NCI-H82 (cell line): ENCODE data around the gene KYNU.
"Not testable (repeated sequence)": the region's sequence is repeated elsewhere in the genome, so short reads cannot be mapped to it uniquely, and the experiment has no call there.

Source experiments
- DNase-seq: peaks from one replicate; lab custom pipeline; 2025; lab: John Stamatoyannopoulos, UW

Gene KYNU

GRCh38 chr2:142871396-142871795 is 6.1 kb upstream of the KYNU start:
- DNase-seq = no peak

GRCh38 chr2:142872882-142873724 is 4.4 kb upstream of the KYNU start:
- DNase-seq = no peak

GRCh38 chr2:142873831-142874287 is 3.6 kb upstream of the KYNU start:
- DNase-seq = no peak

- DNase-seq = peak; percentile 36
Measured at GRCh38 chr2:142874293-142874814, 3.1 kb upstream of the KYNU start.

GRCh38 chr2:142875010-142875409 is 2.5 kb upstream of the KYNU start:
- DNase-seq = no peak

- no peak for DNase-seq
Measured at GRCh38 chr2:142875652-142876051, 1.8 kb upstream of the KYNU start.

GRCh38 chr2:142876423-142876822 is 1.0 kb upstream of the KYNU start:
- no peak for DNase-seq

- DNase-seq = no peak
Measured at GRCh38 chr2:142878031-142878678, 691 bp downstream of the KYNU start.

- no peak for DNase-seq
Measured at GRCh38 chr2:142879151-142879550, 1.7 kb downstream of the KYNU start.

- no peak for DNase-seq
Measured at GRCh38 chr2:142880279-142880678, 2.8 kb downstream of the KYNU start.

- no peak for DNase-seq
Measured at GRCh38 chr2:142881619-142882018, 4.2 kb downstream of the KYNU start.

GRCh38 chr2:142882500-142882899 is 5.0 kb downstream of the KYNU start:
- DNase-seq = not testable (repeated sequence)

- no peak for DNase-seq
Measured at GRCh38 chr2:142883526-142883925, 6.1 kb downstream of the KYNU start.

- DNase-seq = no peak
Measured at GRCh38 chr2:142885543-142885942, 8.1 kb downstream of the KYNU start.

- DNase-seq = no peak
Measured at GRCh38 chr2:142892715-142893114, 15.3 kb downstream of the KYNU start.

GRCh38 chr2:142893241-142893640 is 15.8 kb downstream of the KYNU start:
- DNase-seq = no peak

GRCh38 chr2:142897807-142898206 is 20.3 kb downstream of the KYNU start:
- DNase-seq = no peak

- DNase-seq = not testable (repeated sequence)
Measured at GRCh38 chr2:142900327-142900726, 22.9 kb downstream of the KYNU start.

GRCh38 chr2:142901780-142902179 is 24.3 kb downstream of the KYNU start:
- DNase-seq = no peak

GRCh38 chr2:142903726-142904125 is 26.3 kb downstream of the KYNU start:
- not testable (repeated sequence) for DNase-seq

- no peak for DNase-seq
Measured at GRCh38 chr2:142907653-142908052, 30.2 kb downstream of the KYNU start.

GRCh38 chr2:142914507-142915313 is 37.2 kb downstream of the KYNU start:
- DNase-seq = no peak
